M059J (cell line): ENCODE measurements around the gene KRTAP10-5. TPM values are rescaled to one million over a fixed set of nuclear protein-coding genes. Genes with fewer than 3 reads are reported as not detected.
A peak's percentile ranks its signal among the peaks of the same experiment; 100 is the strongest.
"Not testable (repeated sequence)": the region's sequence is repeated elsewhere in the genome, so short reads cannot be mapped to it uniquely, and the experiment has no call there.

Source experiments
- DNase-seq: peaks from one replicate; pipeline ENCODE4 v3.0.0-alpha.2; 2012; ENCODE audit warnings: low read depth
- total RNA-seq: library from RNA; depleted of rRNA; stranded (reverse); fragments of >200 nt; shearing (Covaris generic); gene quantifications from 2 replicates; pipeline ENCODE4 v1.2.3, GENCODE V29; 2014

The KRTAP10-5 gene
- total RNA-seq, 1 experiment from 2014 or later, result not detected

GRCh38 chr21:44611551-44611950, 31.1 kb upstream of the KRTAP10-5 start:
- no peak for DNase-seq

GRCh38 chr21:44610157-44610843, 29.9 kb upstream of the KRTAP10-5 start:
- DNase-seq, result not testable (repeated sequence)

- DNase-seq, result no peak
Observed at GRCh38 chr21:44609193-44609592, 28.8 kb upstream of the KRTAP10-5 start.

- no peak for DNase-seq
Observed at GRCh38 chr21:44606495-44606894, 26.1 kb upstream of the KRTAP10-5 start.

- no peak for DNase-seq
Observed at GRCh38 chr21:44603911-44604310, 23.5 kb upstream of the KRTAP10-5 start.

GRCh38 chr21:44603109-44603875, 22.9 kb upstream of the KRTAP10-5 start:
- DNase-seq, result no peak

- DNase-seq, result no peak
Observed at GRCh38 chr21:44602463-44602850, 22.1 kb upstream of the KRTAP10-5 start.

- no peak for DNase-seq
Observed at GRCh38 chr21:44601596-44602462, 21.4 kb upstream of the KRTAP10-5 start.

- not testable (repeated sequence) for DNase-seq
Observed at GRCh38 chr21:44601091-44601490, 20.7 kb upstream of the KRTAP10-5 start.

GRCh38 chr21:44600118-44600978, 19.9 kb upstream of the KRTAP10-5 start, which contains the start of gene KRTAP10-7:
KRTAP10-7 (plus strand) TSS chr21:44600597; CDS start chr21:44600622, 25 bp downstream.
- DNase-seq, result not testable (repeated sequence)

GRCh38 chr21:44599264-44600029, 19.0 kb upstream of the KRTAP10-5 start:
- no peak for DNase-seq

GRCh38 chr21:44598061-44598460, 17.7 kb upstream of the KRTAP10-5 start:
- no peak for DNase-seq

GRCh38 chr21:44596068-44596725, 15.8 kb upstream of the KRTAP10-5 start:
- DNase-seq, result peak; percentile 12

- no peak for DNase-seq
Observed at GRCh38 chr21:44595524-44595923, 15.1 kb upstream of the KRTAP10-5 start.

GRCh38 chr21:44594406-44594916, 14.1 kb upstream of the KRTAP10-5 start:
- no peak for DNase-seq

GRCh38 chr21:44593598-44594405, 13.4 kb upstream of the KRTAP10-5 start:
- no peak for DNase-seq

GRCh38 chr21:44592446-44593311, 12.3 kb upstream of the KRTAP10-5 start, which contains the start of gene KRTAP10-6:
KRTAP10-6 (minus strand) TSS chr21:44592505; CDS start chr21:44592484, 21 bp downstream.
- no peak for DNase-seq

- not testable (repeated sequence) for DNase-seq
Observed at GRCh38 chr21:44591801-44592130, 11.4 kb upstream of the KRTAP10-5 start.
